Transverse colon (tissue), 4 donors: ENCODE data around the gene TLR9. TPM values are rescaled to one million over a fixed set of nuclear protein-coding genes. Genes with fewer than 3 reads are reported as not detected.

Experiments used
- DNase-seq: peaks from one replicate; pipeline ENCODE4 v3.0.0-alpha.2; 2019
- H3K27ac ChIP-seq, 4 donors: fragments of 200-600 bp; sonication (generic); 2 replicates each; pipeline ENCODE4 v1.5.1; 2016 to 2018; ENCODE audit warnings: inconsistent platforms in 4 of 4
- H3K27me3 ChIP-seq: fragments of 200-600 bp; sonication (generic); 2 replicates; pipeline ENCODE4 v1.5.1; 2017; ENCODE audit warnings: inconsistent platforms
- H3K36me3 ChIP-seq, 4 donors: fragments of 200-600 bp; sonication (generic); 2 replicates each; pipeline ENCODE4 v1.5.1; 2017 to 2019; ENCODE audit warnings: inconsistent platforms in 4 of 4
- H3K4me1 ChIP-seq, 4 donors: fragments of 200-600 bp; sonication (generic); 2 replicates each; pipeline ENCODE4 v1.5.1; 2017 to 2020; ENCODE audit warnings: inconsistent platforms in 4 of 4
- H3K4me3 ChIP-seq, 4 donors: fragments of 200-600 bp; sonication (generic); 1 replicate in 1 of 4; 2 replicates in 3 of 4; pipeline versions ENCODE4 v1.5.1 to v1.6.1; 2017 to 2019; ENCODE audit warnings: inconsistent platforms in 4 of 4
- H3K9me3 ChIP-seq, 2 donors: fragments of 200-600 bp; sonication (generic); 2 replicates each; pipeline ENCODE4 v1.5.1; 2017 to 2019; ENCODE audit warnings: inconsistent platforms in 2 of 2
- EP300 ChIP-seq: sonication (generic); formaldehyde crosslinking; IDR thresholded peaks from one replicate; pipeline ENCODE4 v1.6.1; 2017; ENCODE audit warnings: antibody characterized with exemption, low read depth
- POLR2A ChIP-seq: fragments of 450-650 bp; IDR thresholded peaks from one replicate; pipeline ENCODE4 v1.6.1; 2016; ENCODE audit warnings: antibody characterized with exemption, mild to moderate bottlenecking, moderate library complexity
- POLR2AphosphoS5 ChIP-seq, 3 donors: sonication (generic); formaldehyde crosslinking; IDR thresholded peaks; one replicate each; pipeline ENCODE4 v1.6.1; 2016; ENCODE audit warnings: antibody characterized with exemption in 3 of 3
- WGBS, 2 donors: methylation state at CpG; one replicate each; pipeline ENCODE4 v1.1.5; 2018; ENCODE audit warnings: low coverage in 1 of 2; 5-methylcytosine and 5-hydroxymethylcytosine counted together
- in situ Hi-C, 4 donors: fragments of 200-750 bp; cut with MboI; loops; one replicate each; pipeline versions ENCODE4 v1.15.0 to v1.15.1; 2017; ENCODE audit warnings: low sequenced_read_pairs in 3 of 4, low pct_ligation_motif_present in 1 of 4, low pct_unique_long_range_greater_than_20kb in 1 of 4
- intact Hi-C: fragments of 100-400 bp; cut with DNase I; formaldehyde crosslinking; loops from one replicate; pipeline ENCODE4 v1.15.1; 2023; ENCODE audit warnings: low total_unique reads
- total RNA-seq, 4 donors: library from RNA; depleted of rRNA; stranded (reverse); fragments of >200 nt; gene quantifications; one replicate each; pipeline ENCODE4 v1.1.0, GENCODE V29; 2016
- TF ChIP-seq, protein P1 (sequence below), 5 experiments: fragments of 200-600 bp in 3 of 5; fragments of 450-650 bp in 2 of 5; sonication (generic) in 3 of 5; IDR thresholded peaks; 1 replicate in 2 of 5; 2 replicates in 3 of 5; pipeline ENCODE4 v1.5.1; 2016 to 2017; ENCODE audit warnings: antibody characterized with exemption in 5 of 5, inconsistent platforms in 3 of 5, mild to moderate bottlenecking in 2 of 5, moderate library complexity in 1 of 5

The TLR9 gene
- total RNA-seq, 4 donors from 2014 or later = 0.16 TPM; not detected in 3

- intact Hi-C loops = loop anchor here (2.0 kb wide), 1 partner anchor 40 kb away; the partner anchor contains the start of gene WDR82
- Histone ChIP-seq H3K9me3 (no peaks in the 10 kb centered on the region), H3K4me1 (peaks cover 24 to 42% (median 31%) of the 10 kb centered on the region in 4 donors), H3K36me3 (no peaks in the 10 kb centered on the region), H3K4me3 (peak within 1 kb of the TSS; percentile 69 to 82 (median 76)), H3K27ac (peak within 1 kb of the TSS; percentile 86 to 96 (median 94)), H3K27me3 (no peaks in the 10 kb centered on the region)
- in situ Hi-C loops = loop anchor here in 3 of 4 donors (10.0 to 25.0 kb wide), 2 partner anchors 46 to 98 kb away; partner anchors contain the start of gene GLYCTK (in 1 of the 3)
- 0 to 1% methylated on average over 1 to 84 of the region's 92 CpGs for WGBS, 2 donors
- peak; percentile 85 for DNase-seq
- TF ChIP-seq POLR2AphosphoS5 (IDR thresholded peaks at IDR 0.05) (peak; percentile 67 to 78 (median 70)), POLR2A (peak; percentile 56), EP300 (no peak)
- TF ChIP-seq, protein P1, sequence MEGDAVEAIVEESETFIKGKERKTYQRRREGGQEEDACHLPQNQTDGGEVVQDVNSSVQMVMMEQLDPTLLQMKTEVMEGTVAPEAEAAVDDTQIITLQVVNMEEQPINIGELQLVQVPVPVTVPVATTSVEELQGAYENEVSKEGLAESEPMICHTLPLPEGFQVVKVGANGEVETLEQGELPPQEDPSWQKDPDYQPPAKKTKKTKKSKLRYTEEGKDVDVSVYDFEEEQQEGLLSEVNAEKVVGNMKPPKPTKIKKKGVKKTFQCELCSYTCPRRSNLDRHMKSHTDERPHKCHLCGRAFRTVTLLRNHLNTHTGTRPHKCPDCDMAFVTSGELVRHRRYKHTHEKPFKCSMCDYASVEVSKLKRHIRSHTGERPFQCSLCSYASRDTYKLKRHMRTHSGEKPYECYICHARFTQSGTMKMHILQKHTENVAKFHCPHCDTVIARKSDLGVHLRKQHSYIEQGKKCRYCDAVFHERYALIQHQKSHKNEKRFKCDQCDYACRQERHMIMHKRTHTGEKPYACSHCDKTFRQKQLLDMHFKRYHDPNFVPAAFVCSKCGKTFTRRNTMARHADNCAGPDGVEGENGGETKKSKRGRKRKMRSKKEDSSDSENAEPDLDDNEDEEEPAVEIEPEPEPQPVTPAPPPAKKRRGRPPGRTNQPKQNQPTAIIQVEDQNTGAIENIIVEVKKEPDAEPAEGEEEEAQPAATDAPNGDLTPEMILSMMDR (IDR thresholded peaks at IDR 0.05) = peak; percentile 33 to 71 (median 47)
These were observed 13.6 kb upstream of the TLR9 start, which contains the start of gene TWF2 for GRCh38 chr3:52238761-52239701. TWF2 (minus strand) TSS chr3:52239158; CDS start chr3:52239016, 142 bp downstream.

- Histone ChIP-seq H3K27ac (peak overlapping the region; percentile 86 to 96 (median 94)), H3K9me3 (no peaks in the 10 kb centered on the region), H3K4me1 (peaks cover 24 to 42% (median 31%) of the 10 kb centered on the region in 4 donors), H3K36me3 (no peaks in the 10 kb centered on the region), H3K27me3 (no peaks in the 10 kb centered on the region), H3K4me3 (peak overlapping the region; percentile 69 to 82 (median 76))
- TF ChIP-seq EP300 (no peak), POLR2AphosphoS5 (IDR thresholded peaks at IDR 0.05) (no peak), POLR2A (no peak)
- intact Hi-C loops = loop anchor here (2.0 kb wide), 1 partner anchor 41 kb away; the partner anchor contains the start of gene WDR82
- 23% methylated on average over 9 of the region's 11 CpGs; no CpG with 5 or more reads in 1 of the 2 donors for WGBS, 2 donors
- in situ Hi-C loops = loop anchor here in 3 of 4 donors (10.0 to 25.0 kb wide), 2 partner anchors 47 to 99 kb away; partner anchors contain the start of gene GLYCTK (in 1 of the 3)
- DNase-seq = no peak
These were observed 12.8 kb upstream of the TLR9 start for GRCh38 chr3:52238193-52238760.

- no peaks in the 10 kb centered on the region for H3K9me3 ChIP-seq
- in situ Hi-C loops (loop anchor here in 3 of 4 donors (10.0 to 25.0 kb wide), 2 partner anchors 47 to 100 kb away; partner anchors contain the start of gene GLYCTK (in 1 of the 3)), intact Hi-C loops (loop anchor here (2.0 kb wide), 1 partner anchor 41 kb away; the partner anchor contains the start of gene WDR82)
- peaks cover 24 to 42% (median 31%) of the 10 kb centered on the region in 4 donors for H3K4me1 ChIP-seq
- peak overlapping the region in 2 of 4 donors; percentile 79 to 82 for H3K4me3 ChIP-seq
- WGBS, 2 donors = 37% methylated on average over 8 of the region's 8 CpGs; no CpG with 5 or more reads in 1 of the 2 donors
- peak in 1 of 3 donors; percentile 36 for TF ChIP-seq POLR2AphosphoS5 (IDR thresholded peaks at IDR 0.05)
- TF ChIP-seq, protein P1 (IDR thresholded peaks at IDR 0.05) = no peak
- H3K27ac ChIP-seq = peak overlapping the region; percentile 86 to 96 (median 94)
- H3K27me3 ChIP-seq = no peaks in the 10 kb centered on the region
- H3K36me3 ChIP-seq = no peaks in the 10 kb centered on the region
- peak; percentile 76 for DNase-seq
These were observed 12.3 kb upstream of the TLR9 start for GRCh38 chr3:52237657-52238172.

DNA sequence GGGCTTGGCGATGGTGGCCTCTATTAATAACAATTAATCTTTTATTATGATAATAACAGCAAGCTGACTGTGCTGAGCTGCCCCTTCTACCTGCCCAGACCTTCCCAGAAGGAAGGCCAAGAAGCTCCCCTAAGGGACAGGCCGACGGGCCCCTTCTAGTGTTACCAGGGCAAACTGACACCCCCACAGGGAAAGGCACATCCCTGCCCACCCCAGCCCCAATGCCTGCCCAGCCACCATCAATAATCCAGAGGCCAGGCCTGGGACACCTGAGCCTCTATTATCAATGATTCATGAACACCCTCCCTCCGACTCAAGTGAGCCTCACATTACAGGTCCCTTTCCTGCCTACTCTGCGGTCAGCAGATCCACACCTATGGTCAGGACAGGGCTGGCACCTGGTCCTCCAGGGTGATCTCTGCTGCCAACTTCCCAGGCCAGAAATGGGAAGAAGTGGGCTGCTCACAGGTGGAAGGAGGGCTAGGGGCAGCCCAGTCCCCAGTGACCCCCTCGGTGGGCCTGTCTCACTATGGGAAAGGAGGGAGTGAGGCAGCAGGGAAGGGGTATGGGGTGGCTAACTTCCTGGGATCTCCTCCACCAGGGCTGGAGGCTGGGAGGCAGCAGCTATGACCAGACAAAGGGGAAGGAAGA is 11.7 kb upstream of the TLR9 start:
- 79 to 100% methylated on average over 1 to 6 of the region's 6 CpGs for WGBS, 2 donors
- in situ Hi-C loops (loop anchor here in 3 of 4 donors (10.0 to 25.0 kb wide), 2 partner anchors 48 to 100 kb away; partner anchors contain the start of gene GLYCTK (in 1 of the 3)), intact Hi-C loops (no loop called here)
- no peaks in the 10 kb centered on the region for H3K9me3 ChIP-seq
- no peaks in the 10 kb centered on the region for H3K27me3 ChIP-seq
- peak overlapping the region; percentile 86 to 96 (median 94) for H3K27ac ChIP-seq
- H3K4me3 ChIP-seq = peak overlapping the region in 1 of 4 donors; percentile 82
- H3K36me3 ChIP-seq = no peaks in the 10 kb centered on the region
- peaks cover 24 to 42% (median 31%) of the 10 kb centered on the region in 4 donors for H3K4me1 ChIP-seq
- no peak for DNase-seq
- TF ChIP-seq, protein P1 (IDR thresholded peaks at IDR 0.05) = no peak
- no peak for TF ChIP-seq EP300
- TF ChIP-seq POLR2A = no peak
- TF ChIP-seq POLR2AphosphoS5 (IDR thresholded peaks at IDR 0.05) = no peak
